GM21367 (cell line): ENCODE results near the gene TAF11L14.
"Not testable (repeated sequence)": the region's sequence is repeated elsewhere in the genome, so short reads cannot be mapped to it uniquely, and the experiment has no call there.

Source experiments
- ATAC-seq: cut with Tn5 transposase; IDR thresholded peaks from one replicate; pipeline ENCODE4 v1.9.1; 2021; ENCODE audit not compliant: unreplicated experiment

Gene TAF11L14

DNA sequence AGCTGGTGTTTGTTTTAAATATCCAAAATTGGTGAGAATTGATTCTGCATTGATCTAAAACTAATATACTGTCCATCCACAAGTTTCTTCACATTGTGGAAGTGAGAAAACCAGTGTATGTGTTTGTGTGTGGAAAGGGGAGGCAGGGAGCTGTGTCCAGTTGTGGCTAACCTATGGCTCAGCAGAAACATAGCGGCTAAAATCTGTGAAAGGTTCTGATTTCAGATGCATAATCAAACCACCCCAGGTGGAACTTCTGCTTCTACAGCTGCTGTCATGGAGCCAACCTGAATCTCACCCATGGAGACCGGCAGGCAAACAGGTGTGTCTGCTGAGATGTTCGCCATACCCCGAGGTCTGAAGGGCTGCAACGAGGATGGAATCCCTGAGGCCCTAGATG is at the start of gene TAF11L14:
Gene TAF11L14, plus strand, starts transcription at position 301 of the 400 bp plus-strand sequence.
- ATAC-seq, result no peak

DNA sequence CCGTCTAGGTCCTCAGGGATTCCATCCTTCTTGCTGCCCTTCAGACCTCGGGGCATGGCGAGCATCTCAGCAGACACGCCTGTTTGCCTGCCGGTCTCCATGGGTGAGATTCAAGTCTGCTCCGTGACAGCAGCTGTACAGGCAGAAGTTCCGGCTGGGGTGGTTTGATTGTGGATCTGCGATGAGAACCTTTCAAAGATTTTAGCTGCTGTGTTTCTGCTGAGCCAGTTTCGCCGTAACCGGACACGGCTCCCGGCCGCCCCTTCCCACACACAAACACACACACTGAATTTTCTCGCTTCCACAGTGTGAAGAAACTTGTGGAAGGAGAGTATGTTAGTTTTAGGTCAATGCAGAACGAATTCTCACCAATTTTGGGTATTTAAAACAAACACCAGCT is 48.6 kb upstream of the TAF11L14 start, which contains the start of gene TAF11L7:
Gene TAF11L7, minus strand, starts transcription at position 101 of the 400 bp plus-strand sequence.
- ATAC-seq, result not testable (repeated sequence)

DNA sequence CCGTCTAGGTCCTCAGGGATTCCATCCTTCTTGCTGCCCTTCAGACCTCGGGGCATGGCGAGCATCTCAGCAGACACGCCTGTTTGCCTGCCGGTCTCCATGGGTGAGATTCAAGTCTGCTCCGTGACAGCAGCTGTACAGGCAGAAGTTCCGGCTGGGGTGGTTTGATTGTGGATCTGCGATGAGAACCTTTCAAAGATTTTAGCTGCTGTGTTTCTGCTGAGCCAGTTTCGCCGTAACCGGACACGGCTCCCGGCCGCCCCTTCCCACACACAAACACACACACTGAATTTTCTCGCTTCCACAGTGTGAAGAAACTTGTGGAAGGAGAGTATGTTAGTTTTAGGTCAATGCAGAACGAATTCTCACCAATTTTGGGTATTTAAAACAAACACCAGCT is 43.4 kb upstream of the TAF11L14 start, which contains the start of gene TAF11L8:
Gene TAF11L8, minus strand, starts transcription at position 101 of the 400 bp plus-strand sequence.
- not testable (repeated sequence) for ATAC-seq

DNA sequence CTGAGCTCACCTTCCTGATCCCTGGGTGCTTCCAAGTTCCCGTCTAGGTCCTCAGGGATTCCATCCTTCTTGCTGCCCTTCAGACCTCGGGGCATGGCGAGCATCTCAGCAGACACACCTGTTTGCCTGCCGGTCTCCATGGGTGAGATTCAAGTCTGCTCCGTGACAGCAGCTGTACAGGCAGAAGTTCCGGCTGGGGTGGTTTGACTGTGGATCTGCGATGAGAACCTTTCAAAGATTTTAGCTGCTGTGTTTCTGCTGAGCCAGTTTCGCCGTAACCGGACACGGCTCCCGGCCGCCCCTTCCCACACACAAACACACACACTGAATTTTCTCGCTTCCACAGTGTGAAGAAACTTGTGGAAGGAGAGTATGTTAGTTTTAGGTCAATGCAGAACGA is 40.0 kb upstream of the TAF11L14 start, which contains the start of gene TAF11L9:
Gene TAF11L9, minus strand, starts transcription at position 140 of the 400 bp plus-strand sequence.
- not testable (repeated sequence) for ATAC-seq

DNA sequence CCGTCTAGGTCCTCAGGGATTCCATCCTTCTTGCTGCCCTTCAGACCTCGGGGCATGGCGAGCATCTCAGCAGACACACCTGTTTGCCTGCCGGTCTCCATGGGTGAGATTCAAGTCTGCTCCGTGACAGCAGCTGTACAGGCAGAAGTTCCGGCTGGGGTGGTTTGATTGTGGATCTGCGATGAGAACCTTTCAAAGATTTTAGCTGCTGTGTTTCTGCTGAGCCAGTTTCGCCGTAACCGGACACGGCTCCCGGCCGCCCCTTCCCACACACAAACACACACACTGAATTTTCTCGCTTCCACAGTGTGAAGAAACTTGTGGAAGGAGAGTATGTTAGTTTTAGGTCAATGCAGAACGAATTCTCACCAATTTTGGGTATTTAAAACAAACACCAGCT is 36.5 kb upstream of the TAF11L14 start, which contains the start of gene TAF11L10:
Gene TAF11L10, minus strand, starts transcription at position 101 of the 400 bp plus-strand sequence.
- not testable (repeated sequence) for ATAC-seq

DNA sequence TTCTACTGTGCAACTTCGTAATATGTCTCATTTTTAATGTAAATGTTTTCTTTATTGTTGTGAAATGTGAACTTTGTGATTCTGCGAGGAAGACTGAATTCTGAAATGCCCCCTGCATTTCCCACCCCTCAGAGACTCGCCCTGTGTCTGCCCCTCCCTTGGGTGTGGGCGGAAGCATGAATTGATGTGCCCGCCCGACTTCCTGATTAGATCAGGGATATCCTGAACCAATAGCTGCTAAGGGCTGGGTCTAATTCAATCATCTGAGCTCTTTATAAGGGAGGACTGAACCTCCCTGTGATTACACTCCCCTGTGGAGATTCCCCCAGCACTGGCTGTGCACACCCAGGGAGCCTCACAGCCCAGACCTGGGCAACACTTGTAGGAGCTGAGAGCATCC is 30.4 kb upstream of the TAF11L14 start, which contains the start of gene TAF11L11:
Gene TAF11L11, plus strand, starts transcription at position 304 of the 400 bp plus-strand sequence.
- not testable (repeated sequence) for ATAC-seq

DNA sequence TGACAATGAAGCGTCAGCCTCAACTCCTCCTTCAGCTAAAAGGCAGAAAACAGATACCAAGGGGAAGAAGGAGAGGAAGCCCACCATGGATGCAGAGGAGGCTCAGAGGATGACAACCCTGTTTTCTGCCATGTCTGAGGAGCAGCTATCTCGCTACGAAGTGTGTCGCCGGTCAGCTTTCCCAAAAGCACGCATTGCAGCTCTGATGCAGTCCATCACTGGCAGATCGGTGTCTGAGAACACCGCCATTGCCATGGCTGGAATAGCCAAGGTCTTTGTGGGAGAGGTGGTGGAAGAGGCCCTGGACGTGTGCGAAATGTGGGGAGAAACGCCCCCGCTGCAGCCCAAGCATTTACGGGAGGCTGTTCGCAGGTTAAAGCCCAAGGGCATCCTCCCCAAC is 29.3 kb upstream of the TAF11L14 start:
- ATAC-seq, result no peak

DNA sequence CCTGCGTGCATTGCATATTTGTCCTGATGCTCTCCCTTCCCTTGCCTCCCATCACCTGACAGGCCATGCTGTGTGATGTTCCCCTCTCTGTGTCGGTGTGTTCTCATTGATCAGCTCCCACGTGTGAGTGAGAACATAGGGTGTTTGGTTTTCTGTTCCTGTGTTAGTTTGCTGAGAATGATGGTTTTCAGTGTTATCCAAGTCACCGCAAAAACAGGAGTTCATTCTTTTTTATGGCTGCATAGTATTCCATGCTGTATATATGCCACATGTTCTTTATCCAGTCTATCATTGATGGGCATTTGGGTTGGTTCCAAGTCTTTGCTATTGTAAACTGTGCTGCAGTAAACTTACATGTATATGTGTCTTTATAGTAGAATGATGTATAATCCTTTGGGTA is 26.8 kb upstream of the TAF11L14 start:
- ATAC-seq, result not testable (repeated sequence)

DNA sequence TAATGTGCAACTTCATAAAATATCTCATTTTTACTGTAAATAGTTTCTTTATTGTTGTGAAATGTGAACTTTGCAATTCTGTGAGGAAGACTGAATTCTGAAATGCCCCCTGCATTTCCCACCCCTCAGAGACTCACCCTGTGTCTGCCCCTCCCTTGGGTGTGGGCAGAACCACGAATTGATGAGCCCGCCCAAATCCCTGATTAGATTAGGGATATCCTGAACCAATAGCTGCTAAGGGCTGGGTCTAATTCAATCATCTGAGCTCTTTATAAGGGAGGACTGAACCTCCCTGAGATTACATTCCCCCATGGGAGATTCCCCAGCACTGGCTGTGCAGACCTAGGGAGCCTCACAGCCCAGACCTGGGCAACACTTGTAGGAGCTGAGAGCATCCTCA is 24.2 kb upstream of the TAF11L14 start, which contains the start of gene TAF11L12:
Gene TAF11L12, plus strand, starts transcription at position 301 of the 400 bp plus-strand sequence.
- ATAC-seq, result not testable (repeated sequence)

DNA sequence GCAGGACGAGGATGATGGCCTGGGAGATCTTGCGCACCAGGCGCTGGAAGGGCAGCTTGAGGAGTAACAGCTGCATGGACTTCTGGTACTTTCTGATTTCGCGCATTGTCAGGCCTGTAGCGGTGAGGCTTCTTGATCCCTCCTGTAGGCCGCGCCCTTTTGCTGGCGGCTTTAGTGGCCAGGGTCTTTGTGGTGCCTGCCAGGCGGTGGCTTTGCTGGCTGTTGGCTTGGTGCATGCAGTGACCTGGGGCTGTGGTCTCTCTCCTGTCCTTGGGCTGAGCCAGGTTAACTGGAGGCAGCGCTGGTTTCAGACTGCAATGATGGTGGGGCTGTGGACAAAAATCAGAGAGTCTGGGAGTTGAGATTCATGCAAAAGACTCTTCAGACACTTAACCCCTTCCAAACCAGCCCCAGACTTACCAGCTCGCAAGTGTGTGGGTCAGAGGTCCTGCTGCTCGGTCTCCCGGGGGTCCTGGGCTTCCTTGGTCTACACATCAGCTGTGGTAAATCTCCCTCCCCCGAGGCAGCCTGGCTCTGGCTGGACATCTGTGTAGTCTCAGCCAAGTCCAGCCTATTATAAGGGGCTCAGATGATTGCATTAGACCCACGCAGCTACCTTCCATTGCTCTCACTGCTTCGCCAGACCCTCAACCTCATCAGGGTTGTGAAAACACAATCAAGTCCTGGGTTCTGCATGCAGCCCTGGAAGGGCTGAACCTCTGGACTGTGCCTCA is 19.2 kb upstream of the TAF11L14 start:
- no peak for ATAC-seq

DNA sequence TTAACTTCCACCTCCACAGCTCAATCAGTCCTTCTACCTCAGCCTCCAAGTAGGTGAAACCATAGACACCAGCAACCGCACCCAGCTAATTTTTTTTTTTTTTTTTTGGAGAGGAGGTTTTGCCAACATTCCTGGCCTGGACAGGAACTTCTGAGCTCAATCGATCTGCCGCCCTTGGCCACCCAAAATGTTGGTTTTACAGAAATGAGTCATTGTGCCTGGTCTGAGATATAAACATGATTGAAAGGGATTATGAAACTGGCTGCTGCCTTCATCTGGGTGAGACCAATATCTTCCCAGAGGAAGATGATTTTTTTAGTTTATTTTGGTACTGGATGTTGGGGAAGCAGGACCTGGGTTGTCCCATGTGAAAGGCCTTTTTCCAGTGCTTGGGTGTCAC is 14.9 kb upstream of the TAF11L14 start:
- ATAC-seq, result no peak

DNA sequence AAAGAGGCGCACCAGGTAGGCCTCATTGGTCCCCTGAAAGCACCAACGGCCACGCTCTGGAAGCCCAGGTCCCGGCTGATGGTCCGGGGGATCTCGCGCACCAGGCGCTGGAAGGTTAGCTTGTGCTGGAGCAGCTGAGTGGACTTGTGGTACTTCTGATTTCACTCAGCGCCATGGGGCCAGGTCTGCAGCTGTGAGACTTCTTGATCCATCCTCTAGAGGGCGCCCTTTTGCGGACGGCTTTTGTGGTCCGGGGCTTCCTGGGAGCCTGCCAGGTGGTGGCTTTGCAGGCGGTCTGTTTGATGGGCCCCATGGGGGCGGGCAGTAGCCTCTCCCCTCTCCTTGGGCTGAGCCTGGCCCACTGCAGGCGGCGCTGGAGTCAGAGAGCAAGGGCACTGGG is 13.6 kb upstream of the TAF11L14 start:
- no peak for ATAC-seq

DNA sequence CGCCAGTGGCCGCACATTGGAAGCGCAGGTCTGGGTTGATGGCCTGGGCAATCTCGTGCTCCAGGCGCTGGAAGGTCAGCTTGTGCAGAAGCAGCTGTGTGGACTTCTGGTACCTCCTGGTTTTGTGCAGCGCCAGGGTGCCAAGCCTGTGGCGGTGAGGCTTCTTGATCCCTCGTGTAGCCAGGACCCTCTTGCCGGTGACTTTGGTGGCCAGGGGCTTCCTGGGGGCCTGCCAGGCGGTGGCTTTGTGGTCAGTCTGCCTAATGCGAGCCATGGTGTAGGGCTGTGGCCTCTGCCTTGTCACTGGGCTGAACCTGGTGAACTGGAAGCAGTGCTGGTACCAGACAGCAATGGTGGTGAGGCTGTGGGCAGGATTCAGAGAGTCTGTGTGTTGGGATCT is 8.6 kb upstream of the TAF11L14 start:
- ATAC-seq, result no peak

DNA sequence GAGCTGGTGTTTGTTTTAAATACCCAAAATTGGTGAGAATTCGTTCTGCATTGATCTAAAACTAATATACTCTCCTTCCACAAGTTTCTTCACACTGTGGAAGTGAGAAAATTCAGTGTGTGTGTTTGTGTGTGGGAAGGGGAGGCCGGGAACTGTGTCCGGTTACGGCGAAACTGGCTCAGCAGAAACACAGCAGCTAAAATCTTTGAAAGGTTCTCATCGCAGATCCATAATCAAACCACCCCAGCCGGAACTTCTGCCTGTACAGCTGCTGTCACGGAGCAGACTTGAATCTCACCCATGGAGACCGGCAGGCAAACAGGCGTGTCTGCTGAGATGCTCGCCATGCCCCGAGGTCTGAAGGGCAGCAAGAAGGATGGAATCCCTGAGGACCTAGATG is 2.5 kb upstream of the TAF11L14 start, which contains the start of gene TAF11L13:
Gene TAF11L13, plus strand, starts transcription at position 301 of the 400 bp plus-strand sequence.
- ATAC-seq, result not testable (repeated sequence)

DNA sequence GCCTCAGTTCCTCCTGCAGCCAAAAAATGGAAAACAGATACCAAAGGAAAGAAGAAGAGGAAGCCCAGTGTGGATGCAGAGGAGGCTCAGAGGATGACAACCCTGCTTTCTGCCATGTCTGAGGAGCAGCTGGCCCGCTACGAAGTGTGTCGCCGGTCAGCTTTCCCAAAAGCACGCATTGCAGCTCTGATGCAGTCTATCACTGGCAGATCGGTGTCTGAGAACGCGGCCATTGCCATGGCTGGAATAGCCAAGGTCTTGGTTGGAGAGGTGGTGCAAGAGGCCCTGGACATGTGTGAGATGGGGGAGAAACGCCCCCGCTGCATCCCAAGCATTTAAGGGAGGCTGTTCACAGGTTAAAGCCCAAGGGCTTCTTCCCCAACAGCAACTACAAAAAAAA is 15.0 kb downstream of the TAF11L14 start:
- ATAC-seq, result not testable (repeated sequence)

DNA sequence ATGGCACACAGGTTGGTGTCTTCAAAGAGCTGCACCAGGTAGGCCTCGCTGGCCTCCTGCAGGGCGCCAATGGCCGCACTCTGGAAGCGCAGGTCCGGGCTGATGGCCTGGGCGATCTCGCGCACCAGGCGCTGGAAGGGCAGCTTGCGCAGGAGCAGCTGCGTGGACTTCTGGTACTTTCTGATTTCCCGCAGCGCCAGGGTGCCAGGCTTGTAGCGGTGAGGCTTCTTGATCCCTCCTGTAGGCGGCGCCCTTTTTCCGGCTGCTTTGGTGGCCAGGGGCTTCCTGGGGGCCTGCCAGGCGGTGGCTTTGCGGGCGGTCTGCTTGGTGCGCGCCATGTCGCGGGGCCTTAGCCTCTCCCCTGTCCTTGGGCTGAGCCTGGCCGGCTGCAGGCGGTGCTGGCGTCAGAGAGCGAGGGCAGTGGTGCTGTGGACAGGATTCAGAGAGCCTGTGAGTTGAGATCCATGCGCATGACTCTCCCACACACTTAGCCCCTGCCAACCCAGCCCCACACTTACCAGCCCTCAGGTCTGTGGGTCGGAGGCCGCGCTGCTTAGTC is 21.0 kb downstream of the TAF11L14 start:
- ATAC-seq, result not testable (repeated sequence)

DNA sequence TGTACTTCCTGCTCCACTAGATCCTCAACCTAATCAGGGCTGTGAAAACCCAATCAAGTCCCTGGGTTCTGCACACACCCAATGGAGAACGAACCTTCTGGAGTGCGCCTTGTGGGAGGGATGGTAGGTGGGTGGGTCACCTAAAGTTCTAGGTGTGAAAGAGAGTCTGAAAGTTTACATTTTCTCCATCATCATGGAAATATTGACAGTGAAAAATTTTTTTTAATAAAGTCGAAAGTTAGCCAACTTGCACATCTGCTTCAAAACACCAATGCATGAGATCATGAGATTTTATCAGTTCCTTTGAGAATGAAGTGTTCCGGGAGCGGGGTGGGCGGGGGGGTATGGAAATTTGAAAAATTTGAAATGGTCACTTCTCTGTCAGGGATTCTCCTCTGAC is 21.7 kb downstream of the TAF11L14 start:
- ATAC-seq, result no peak

DNA sequence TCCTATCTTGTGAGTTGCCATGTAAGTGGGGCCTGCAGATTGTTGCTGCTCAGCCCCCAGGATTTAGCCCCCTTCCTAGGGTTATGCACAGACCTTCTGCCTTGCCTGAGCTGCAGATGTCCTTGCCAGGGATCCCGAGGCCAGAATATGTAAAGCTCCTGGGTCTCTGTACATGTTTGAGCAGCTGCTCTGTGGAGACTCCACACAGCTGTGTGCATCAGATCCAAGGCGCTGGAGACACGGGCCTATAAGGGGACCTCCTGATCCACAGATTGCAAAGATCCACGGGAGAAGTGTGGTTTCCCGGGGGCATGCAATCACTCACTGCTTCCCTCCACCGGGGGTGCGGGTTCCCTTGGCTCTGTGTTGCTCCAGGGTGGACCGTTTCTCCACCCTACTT is 28.9 kb downstream of the TAF11L14 start:
- ATAC-seq, result no peak

DNA sequence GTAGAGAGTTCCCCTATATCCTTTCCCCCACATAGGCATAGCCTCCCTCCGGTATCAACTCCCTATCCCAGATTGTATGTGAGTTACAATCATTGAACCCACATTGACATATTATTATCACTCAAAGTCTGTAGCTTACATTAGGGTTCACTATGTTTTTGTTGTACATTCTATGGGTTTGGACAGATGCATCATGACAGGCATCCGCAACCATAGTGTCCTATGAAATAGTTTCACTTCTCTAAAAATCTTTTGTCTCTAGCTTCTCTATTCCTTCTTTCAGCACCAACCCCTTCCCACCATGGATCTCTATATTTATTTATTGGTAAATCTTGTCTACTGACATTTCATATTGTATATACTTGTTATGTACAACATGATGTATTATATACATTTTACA is 31.6 kb downstream of the TAF11L14 start:
- ATAC-seq, result no peak

DNA sequence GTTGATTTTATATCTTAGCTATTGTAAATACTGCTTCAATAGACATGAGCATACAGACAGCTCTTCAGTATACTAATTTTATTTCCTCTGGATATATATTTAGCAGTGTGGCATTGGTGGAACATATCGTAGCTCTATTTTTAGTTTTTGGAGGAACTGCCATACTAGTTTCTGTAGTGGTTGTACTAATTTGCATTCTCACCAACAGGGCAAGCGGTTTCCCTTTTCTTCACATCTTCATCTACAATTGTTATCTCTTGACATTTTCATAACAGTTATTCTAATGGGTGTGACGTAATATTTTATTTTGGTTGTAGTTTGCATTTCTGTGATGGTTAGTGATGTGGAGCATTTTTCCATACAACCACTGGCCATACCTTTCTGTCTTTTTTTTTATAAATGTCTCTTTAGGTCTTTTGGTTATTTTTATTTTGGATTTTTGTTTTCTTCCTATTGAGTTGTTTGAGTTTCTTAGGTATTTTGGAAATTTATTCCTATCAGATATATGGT is 32.5 kb downstream of the TAF11L14 start:
- no peak for ATAC-seq

DNA sequence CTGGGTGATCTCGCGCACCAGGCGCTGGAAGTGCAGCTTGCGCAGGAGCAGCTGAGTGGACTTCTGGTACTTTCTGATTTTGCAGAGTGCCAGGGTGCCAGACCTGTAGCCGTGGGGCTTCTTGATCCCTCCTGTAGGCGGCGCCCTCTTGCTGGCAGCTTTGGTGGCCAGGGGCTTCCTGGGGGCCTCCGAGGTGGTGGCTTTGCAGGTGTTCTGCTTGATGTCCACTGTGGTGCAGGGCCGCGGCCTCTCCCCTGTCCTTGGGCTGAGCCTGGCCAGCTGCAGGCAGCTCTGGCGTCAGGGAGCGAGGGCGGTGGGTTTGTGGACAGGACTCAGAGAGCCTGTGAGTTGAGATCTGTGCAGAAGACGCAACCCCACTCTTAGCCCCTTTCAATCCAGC is 36.1 kb downstream of the TAF11L14 start:
- no peak for ATAC-seq
